HG03571 (cell line): ENCODE measurements around the gene CAMTA1.

Source experiments
- ATAC-seq: cut with Tn5 transposase; IDR thresholded peaks from one replicate; pipeline ENCODE4 v1.9.1; 2021; ENCODE audit not compliant: unreplicated experiment

CAMTA1 gene

DNA sequence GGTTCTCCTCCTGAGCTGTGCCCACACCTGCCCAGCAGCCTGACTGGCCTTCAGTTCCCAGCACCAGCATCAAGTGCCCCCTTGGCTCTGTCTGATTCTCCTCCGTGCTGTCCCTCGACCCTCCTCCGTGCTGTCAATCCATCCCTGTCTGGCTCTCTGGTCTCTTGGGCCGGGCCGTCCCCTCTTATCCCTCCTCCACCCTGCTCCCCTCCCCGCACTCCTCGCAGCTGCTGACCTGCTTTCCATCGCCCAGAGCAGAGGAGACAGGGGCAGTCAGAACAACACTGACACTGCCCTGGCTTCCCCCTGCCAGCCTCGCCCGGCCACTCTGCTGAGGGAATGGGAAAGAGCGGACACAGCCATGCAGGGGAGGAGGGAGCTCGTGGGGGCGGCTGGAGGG is 267.4 kb downstream of the CAMTA1 start:
- no peak for ATAC-seq

DNA sequence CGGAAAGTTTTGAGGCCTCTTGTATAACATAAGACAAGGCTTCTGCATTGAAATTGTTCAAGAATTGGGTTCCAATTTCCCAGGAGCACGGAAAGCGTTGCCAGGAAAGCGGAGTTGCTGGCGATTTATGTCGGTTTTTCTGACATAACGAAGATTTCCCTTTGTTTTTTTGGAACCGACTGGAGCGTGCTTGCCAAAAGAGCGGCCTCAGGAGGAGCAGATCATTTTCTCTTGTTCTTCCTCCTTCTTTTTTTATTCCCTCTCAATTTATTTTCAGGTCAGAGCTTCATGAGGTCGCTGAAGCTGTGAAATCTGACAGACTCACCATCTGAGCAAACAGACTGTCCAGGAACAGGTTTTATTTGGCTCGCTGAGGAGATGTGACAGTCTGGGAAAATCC is 275.5 kb downstream of the CAMTA1 start:
- no peak for ATAC-seq

DNA sequence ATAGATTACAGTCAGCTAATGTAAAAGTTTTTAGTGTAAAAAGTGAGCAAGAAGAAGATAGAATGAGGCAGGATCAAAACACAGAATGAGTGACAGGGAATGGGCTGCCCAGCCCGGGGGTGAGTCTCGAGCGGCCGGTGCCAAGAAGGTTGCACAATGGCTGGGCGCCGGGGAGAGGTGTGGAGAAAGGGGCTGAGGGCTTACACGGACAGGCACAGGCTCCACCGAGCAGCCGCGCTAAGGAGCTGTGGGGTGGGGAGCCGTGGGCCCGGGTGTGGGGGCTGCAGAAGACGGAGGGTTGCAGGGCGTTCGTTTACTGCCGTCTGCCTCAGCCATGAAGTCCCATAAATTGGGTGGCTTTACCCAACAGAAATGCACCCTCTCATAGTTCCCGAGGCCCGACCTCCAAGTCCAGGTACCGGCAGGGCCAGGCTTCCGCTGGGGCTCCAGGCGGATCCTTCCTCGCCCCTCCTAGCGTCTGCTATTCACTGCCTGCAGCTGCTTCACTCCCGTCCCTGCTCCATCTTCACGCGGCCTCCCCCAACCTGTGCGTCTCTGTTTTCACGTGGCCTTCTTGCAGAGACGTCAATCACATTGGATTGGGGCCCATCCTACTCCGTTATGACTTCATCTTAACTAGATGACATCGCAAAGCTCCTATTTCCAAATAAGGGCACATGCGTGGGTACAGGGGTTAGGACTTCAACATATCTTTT is 277.2 kb downstream of the CAMTA1 start:
- ATAC-seq, result no peak

DNA sequence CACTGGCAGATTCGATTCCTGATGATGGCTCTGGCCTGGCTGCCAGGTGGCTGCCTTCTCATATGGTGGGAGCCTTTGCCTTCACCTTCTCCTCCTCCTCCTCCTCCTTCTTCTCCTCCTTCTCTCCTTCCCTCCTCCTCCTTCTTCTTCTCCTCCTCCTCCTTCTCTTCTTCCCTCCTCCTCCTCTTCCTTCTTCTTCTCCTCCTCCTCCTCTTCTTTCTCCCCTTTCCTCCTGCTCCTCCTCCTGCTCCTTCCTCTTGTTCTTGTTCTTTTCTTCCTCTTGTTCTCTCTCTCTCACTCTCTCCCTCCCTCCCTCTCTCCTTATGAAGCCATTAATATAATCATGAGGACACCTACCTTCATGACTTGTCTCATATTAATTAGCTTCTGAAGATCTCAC is 278.7 kb downstream of the CAMTA1 start:
- ATAC-seq, result no peak

DNA sequence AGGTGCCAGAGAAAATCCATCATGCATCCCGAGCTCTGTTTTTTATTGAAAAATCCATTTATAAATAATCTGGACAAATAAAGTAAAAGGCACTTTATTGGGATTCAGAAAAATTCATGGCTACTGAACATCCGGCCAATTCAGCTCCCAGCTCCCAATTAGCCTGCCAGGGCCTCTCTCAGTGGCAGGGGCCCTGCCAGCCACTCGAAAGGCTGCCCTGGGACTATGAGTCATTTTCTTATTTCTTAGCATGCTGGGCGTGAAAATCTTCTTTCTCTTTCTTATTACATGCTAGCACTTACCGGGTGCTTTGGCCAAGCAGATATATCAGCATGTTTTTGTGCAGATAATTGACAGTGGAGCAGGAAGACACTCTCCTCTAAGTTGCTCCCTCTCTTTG is 283.3 kb downstream of the CAMTA1 start:
- ATAC-seq, result no peak

DNA sequence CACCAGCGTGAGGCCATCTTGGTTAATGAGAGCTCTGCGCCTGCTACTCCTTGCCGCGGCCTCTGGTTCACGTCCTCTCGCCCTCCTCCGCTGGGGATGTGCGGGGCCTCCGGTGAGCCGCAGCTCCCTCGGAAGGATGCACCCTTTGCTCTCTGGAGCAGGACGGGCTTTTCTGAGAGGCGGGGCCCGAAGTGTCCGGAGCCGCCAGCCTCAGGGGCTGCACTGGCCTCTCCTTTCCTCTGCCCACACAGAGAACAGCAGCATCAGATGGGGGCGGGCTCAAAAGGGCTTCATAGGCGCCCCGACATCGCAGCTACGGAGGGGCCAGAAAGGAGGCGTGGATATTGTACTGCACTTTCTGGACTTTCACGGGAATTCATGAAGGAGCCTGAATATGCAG is 284.7 kb downstream of the CAMTA1 start:
- ATAC-seq, result no peak

DNA sequence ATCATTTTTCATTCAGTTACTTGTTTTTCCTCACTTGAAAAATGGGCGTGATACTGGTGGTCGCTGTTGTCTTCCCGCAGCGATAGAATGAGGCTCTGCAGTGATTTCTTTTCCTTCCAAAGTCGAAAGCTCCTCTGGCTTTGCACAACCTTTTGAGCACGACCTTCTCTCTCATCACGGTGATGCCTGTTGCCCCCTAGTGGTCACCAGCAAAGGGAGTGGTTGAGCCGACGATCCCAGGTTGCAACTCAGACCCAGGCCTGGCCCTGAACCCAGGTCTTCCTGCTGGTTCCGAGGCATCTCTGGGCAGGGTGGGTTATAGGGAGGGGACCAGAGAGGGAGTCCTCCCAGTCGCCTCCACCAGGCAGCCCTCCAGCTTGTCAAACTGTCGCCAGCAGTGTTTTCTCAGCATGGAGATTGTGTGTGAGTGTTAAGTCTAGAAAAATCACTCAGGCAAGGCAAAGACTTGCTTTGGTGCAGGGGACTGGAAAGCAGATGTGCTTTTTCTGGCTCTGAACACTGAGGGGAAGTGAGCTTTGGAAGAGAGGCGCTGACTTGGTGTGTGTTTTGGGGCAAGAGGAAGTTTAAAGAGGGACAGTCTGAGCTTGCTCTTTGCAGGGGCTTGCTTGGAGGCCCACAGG is 285.3 kb downstream of the CAMTA1 start:
- ATAC-seq, result no peak

DNA sequence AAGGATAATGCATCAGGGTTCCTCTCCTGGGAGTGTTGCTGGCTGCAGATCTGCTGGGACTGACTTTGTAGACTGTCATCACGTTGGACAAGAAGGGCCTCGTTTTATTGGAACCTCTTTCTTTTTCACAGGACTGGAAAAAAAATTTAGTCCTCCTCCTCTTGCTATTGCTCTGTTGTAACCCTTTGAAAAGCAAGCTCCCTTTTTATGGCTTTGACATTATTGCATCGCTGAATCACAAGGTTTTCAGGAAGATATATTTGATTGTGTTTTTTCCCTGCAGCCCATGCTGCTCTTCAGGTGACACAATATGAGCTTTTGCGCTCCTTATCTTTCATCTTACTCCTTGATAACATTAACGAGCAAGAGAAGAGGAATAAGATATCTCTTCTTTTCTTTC is 290.9 kb downstream of the CAMTA1 start:
- ATAC-seq, result no peak

DNA sequence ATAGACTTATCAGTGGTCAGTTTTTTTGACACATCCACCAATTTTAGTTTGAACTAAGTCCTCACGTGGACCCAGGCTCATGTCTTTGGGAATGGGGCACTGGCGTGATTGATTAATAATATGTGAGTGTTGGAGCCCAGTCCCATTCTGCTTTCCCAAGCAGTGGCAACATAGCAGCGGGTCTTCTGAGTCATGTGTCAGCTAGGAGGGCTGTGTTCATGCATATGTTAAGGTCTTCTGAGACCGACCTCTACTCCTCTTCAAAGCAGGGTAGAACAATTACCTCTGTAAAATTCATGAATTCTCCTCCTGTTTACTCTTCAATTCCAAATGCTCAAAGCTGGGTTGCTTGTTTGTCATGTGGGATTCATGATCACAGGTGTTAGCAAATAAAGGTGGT is 291.3 kb downstream of the CAMTA1 start:
- no peak for ATAC-seq

DNA sequence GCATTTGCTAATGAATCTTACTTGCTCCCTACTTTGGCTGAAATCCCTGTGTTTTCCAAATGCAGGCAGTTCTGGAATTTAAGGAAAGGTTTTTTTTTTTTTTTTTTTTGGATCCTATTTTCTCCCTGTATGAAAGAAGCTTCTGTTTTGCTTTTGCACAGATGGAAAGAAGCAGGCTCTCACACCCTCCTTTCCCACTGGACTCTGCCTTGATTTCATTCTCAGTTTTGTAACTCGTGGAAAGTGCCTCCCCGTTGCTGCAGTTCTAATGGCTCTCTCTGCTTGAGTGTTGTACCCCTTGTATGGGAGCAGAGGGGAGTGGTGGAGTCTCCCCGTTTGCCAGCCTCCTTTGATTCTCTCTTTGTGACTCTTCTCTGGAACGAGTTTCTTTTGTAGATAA is 291.9 kb downstream of the CAMTA1 start:
- ATAC-seq, result no peak

DNA sequence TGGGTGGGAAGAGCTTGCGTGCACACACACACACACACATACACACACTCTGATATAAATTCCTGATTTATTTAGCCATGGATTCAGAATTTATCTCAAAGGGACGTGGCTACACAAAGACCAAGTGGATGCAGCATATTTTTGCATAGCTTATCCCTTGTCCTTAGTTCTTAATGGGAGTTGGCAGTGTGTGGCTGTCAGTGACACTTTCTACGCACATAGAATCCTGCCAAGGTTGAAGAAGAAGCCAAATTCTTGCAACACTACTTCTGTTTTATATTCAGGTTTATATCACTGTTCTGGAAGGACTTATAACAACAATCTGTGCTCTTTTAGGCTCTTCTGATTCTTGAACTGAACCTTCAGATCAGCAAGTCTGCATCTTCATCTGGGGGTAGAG is 292.7 kb downstream of the CAMTA1 start:
- ATAC-seq, result no peak

DNA sequence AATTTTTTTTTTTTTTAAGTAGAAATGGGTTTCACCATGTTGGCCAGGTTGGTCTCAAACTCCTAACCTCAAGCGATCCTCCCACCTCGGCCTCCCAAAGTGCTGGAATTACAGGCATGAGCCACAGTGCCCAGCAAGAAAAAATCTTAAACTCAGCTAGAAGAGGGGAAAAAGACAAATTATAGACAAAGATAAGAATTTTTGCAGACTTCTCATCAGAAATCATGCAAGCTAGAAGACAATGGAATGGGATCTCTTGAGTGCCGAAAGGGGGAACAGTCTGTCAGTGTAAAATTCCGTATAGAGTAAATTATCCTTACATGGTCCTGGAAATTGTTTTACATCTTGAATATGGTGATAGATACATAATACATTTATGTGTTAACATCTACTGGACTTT is 294.4 kb downstream of the CAMTA1 start:
- no peak for ATAC-seq

DNA sequence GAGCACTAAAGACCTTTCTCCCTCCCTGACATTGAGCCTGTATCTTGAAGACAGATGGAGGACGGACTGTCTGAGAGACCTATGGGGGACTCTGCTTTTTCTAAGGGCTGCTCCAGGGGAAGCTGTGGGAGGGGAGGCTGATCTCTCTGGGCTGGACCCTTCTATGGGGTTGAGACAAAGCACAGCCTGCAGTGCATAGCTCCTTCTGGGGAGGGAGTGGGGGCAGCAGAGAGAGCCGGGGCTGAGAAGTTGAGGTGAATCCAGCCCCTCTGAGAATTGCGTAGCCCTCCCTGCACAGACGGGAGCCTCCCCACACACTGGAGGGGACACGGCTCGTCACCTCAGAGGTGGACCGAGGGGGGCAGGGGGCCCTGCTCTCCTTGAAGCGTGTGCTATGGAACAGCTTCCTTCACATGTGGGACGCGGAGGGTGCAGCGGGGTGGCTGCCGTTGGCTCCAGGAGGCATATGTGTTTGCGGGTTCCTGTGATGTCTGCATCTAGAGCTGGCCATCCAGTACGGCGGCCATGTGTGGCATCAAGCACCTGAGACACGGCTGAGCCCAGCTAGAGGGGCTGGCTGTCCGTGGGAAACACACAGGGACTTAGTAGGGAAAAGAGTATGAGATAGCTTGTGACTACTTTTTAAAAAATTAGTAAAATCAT is 299.1 kb downstream of the CAMTA1 start:
- ATAC-seq, result no peak

DNA sequence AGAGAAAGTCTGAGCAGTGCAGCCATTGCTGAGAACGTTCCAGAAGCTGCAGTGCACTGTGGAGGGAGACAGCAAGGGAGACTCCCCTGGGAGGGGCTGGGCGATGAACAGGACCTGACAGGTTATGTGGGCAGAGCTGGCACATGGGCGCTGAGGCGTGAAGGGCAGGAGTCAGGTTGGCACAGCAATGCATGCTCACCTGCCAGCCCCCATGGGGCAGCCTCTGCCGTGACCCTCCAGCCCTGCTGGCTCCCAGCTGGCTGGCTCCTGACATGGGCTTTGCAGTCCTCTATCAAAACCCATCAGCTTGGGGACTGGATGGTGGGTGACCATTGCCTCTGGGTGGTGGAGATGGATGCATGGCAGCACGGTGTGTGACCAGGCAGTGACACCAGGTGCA is 300.3 kb downstream of the CAMTA1 start:
- ATAC-seq, result no peak

DNA sequence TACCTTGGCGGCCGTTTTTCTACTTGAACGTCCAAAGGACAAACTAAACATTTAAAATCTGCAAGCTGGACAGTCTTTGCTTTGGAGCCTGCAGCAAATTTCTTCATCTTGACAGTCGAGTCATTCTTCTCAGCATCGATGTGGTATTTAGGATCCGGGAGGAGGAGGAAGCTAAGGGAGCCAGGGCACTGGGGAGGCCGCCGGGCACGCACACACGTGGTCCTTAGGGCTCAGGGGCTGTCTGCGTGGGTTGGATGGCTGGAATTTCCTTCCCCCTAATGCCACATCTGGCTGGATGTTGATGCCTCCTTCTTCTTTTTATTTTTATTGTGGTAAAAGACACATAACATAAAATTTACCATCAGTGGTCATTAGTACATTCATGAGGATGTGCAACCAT is 300.9 kb downstream of the CAMTA1 start:
- ATAC-seq, result no peak

DNA sequence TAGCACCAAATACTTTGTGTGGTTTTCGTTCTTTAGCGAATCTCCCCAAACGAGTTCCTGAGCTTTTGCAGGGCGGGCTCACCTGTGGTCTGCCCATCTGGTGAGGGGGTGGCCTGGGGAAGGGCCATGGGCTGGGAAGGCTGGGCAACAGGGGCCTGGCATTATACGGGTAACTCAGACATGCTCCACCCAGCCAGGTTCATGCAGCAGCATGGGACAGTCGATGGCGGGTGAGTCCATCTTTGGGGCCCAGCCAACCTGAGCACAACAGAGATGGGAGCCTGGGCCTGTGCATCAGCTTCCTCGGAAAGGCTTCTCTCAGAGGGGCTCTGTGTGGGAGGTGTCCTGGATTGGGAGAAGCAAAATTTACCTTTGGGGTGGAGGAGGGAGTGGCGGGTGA is 302.6 kb downstream of the CAMTA1 start:
- ATAC-seq, result no peak

DNA sequence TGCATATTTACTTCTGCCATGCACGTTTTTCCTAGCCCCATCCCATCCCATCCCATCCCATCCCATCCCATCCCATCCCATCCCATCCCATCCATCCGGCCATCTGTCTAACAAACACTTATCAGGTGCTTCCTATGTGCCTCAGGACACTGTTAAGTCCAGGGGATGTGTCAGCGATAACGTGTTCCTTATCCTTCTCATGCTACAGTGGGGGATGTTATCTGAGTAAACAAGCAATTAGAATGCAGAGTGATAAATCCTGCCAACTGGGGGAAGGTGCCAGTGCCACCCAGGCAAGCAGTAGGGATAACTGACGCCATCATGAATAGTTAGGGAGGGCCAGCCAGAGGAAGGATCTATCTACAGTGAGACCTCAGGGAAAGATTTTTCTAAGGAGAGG is 304.2 kb downstream of the CAMTA1 start:
- ATAC-seq, result no peak

DNA sequence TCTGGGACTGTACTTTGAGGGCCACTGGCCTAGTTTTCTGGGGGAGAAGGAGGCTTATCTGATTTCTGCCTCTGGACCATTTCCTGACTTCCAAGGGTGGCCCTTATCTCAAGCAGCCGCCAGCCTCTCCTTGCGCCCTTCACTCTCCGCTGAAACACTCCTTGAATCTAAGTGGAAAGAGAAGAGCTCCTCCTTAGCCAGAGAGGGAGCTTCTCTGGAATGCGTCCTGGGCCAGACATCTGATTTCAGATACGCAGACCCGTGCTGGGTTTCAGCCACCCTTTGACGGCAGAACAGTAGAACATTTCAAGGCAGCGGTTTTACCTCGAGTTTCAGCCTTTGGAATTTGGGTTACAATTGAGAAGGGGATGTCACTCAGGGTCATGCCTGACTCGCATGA is 308.0 kb downstream of the CAMTA1 start:
- ATAC-seq, result no peak

DNA sequence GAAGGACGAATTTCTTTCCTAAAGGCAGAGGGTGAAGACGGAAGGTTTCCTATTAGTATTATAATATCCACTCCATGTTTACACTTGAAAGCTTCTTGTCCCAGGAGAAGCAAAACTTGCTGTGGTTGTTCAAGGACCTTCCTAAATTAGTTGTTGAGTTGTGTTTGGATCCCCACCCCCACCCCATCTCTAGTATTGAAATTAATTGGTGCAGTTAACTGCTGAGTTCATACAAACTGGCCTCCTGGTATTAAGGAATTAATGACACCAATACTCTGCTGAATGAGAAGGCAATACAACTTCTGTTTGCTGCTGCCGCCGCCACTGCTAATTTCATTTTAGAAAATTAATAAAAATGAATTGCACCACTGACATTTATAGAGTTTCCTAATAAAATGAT is 308.8 kb downstream of the CAMTA1 start:
- no peak for ATAC-seq

DNA sequence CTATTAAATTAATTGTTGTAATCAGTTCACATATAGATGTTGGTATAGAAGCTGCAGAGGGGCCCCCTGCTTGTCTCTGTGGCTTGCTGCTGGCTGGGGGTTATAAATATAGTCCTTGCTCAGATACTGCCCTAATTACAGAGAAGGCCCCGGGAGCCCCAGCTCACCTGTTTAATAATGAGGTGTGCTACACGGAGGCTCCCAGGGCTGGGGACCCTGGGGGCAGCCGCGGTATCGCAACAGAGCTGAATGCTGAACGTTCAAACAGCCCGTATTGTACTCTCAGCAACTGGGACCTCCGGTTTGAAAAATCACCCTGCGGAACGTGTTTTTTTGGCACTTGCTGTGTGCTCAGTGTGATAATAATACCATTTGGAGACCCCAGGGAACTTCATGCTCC is 309.3 kb downstream of the CAMTA1 start:
- ATAC-seq, result no peak

DNA sequence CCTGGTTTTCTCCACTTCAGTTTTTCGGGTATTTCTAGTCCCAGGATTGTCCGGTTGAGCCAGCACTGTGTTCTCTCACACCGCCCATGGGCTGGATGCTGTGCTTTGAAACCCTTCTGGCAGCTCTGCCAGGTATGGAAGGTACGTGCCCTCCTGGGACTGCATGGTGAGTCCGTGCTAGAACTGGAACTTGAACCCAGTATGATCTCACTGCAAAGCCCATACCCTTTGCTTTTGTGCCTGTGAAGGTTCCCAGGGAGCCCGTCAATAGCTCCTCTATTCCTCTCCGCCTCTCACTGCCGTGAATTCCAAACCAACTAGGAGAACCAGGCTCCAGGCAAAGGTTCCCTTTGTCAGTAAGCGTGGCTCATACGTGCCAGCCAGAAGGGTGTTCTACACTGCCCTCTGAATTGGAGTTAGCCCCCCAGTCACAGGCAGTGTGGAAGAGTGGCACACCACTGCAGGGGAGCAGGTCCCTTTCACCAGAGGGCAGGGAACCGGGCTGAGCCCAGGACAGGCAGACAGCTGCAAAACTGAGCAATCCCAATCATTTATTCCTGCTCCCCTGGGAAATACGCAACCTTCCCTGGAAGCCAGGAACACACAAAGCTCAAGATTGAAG is 310.2 kb downstream of the CAMTA1 start:
- ATAC-seq, result no peak

DNA sequence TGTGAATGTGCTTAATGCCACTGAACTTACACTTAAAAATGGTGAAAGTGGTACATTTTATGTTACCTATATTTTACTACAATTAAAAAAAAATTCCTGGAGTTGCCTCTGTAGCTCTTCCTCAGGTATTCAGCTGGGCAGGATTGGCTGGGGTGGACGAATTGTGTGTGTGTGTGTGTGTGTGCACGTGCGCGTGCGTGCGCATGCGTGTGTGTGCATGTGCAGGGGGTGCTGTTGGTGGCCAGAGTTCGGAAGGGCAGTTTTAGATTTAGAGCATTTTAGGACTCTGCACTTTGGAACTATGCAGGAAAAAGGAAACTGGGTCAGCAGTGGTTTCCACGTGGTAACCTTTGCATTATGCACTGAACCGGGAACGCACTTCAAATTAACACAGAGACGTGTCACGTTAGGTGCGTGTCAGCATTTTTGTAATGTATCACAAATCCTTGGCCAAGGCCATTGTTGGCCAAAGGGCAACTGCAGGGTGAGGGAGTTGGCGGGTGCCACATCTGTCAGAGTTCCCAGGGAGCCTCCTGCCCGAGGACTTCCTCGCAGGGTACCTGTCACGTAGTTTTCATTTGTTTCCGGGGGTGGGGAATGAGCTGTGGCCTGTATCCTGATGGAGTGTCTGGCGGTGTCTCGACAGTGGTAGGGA is 312.8 kb downstream of the CAMTA1 start:
- ATAC-seq, result no peak
